Neural crest cell (in vitro differentiated cells): ENCODE measurements around the gene CHRDL2. TPM values are rescaled to one million over a fixed set of nuclear protein-coding genes. Genes with fewer than 3 reads are reported as not detected.

Source experiments
- DNase-seq: peaks from one replicate; pipeline ENCODE4 v3.0.0; 2021; ENCODE audit warnings: low read depth, mixed read lengths, low spot score
- H3K27ac Mint-ChIP-seq: one replicate; pipeline ENCODE4 v1.8.0; 2021; ENCODE audit warnings: mild to moderate bottlenecking, mixed read lengths; ENCODE audit not compliant: unreplicated experiment
- H3K27me3 Mint-ChIP-seq: 2 replicates; pipeline ENCODE4 v1.8.0; 2021; ENCODE audit warnings: low read depth, mild to moderate bottlenecking, mixed read lengths
- H3K36me3 Mint-ChIP-seq: 2 replicates; pipeline ENCODE4 v1.8.0; 2021; ENCODE audit warnings: low read depth, mild to moderate bottlenecking, mixed read lengths
- H3K4me1 Mint-ChIP-seq: 2 replicates; pipeline ENCODE4 v1.8.0; 2021; ENCODE audit warnings: mixed read lengths
- H3K4me3 Mint-ChIP-seq: one replicate; pipeline ENCODE4 v1.8.0; 2021; ENCODE audit warnings: mild to moderate bottlenecking, mixed read lengths
- H3K9me3 Mint-ChIP-seq: 2 replicates; pipeline ENCODE4 v1.8.0; 2021; ENCODE audit warnings: mixed read lengths
- CTCF ChIP-seq: fragments of 200-600 bp; sonication (generic); conservative IDR thresholded peaks from 2 replicates; pipeline ENCODE4 v1.5.0; 2021; ENCODE audit warnings: antibody characterized with exemption, mild to moderate bottlenecking
- total RNA-seq: library from RNA; stranded (reverse); gene quantifications from 2 replicates; pipeline ENCODE4 v1.2.1, GENCODE V29; 2021

CHRDL2 gene
- total RNA-seq, 1 donor from 2014 or later: 0.35 TPM

- H3K4me3 Mint-ChIP-seq: no peak overlapping the region
Observed at GRCh38 chr11:74739546-74740270, 8.5 kb upstream of the CHRDL2 start.

DNA sequence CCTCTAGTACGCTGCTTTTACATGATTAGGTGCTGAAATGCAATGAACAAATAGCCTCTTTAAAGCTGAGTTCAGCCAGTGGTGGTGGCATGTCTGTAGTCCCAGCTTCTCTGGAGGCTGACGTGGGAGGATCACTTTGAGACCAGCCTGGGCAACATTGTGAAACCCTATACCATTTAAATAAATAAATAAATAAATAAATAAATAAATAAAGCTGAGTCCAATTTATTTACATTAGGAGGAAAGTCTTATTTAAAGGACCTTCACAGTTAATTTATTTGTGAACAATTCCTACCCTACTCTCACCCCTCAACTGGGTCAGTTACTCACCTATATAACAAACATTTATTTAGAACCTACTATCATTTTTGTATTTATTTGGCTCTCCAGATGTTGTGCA, 4.8 kb upstream of the CHRDL2 start:
- Mint-ChIP-seq H3K36me3 (no peaks in the 10 kb centered on the region), H3K27me3 (peaks cover 50% of the 10 kb centered on the region), H3K4me1 (peaks cover 4% of the 10 kb centered on the region), H3K4me3 (no peak overlapping the region), H3K9me3 (peaks cover 4% of the 10 kb centered on the region), H3K27ac (no peak overlapping the region)
- DNase-seq: no peak
- no peak for TF ChIP-seq CTCF

More at GRCh38 chr11:74739546-74740270, 8.5 kb upstream of the CHRDL2 start:
- Mint-ChIP-seq H3K27me3 (peaks cover 21% of the 10 kb centered on the region), H3K36me3 (no peaks in the 10 kb centered on the region), H3K4me1 (no peaks in the 10 kb centered on the region), H3K9me3 (peaks cover 4% of the 10 kb centered on the region), H3K27ac (no peak overlapping the region)
- peak; percentile 82 for TF ChIP-seq CTCF
- peak; percentile 48 for DNase-seq

DNA sequence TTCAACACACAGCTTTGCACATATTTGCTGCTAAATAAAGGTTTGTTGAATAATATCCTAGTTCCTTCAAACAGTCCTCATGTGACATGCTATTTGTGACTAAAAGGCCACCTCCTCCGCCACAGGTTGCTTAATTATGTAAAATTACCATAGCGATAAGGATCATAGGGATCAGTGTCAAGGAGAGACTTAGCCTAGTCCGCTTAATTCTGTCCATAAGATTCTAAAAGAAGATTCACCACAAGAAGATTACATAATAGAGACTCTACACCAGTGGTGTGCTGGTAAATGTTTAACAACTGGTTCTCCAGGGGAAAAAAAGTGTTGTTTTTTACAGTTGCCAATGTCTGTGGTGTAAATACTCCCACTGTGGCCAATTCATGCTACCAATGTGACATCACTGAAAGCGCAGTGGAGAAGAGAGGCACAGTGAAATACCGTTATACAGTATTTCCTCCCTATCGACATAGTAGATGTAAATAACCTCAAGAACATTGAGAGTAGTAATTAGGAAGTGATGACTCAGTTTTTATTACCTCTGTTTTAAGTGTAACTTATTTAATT, 4.2 kb upstream of the CHRDL2 start:
- Mint-ChIP-seq H3K27me3 (peaks cover 56% of the 10 kb centered on the region), H3K9me3 (peaks cover 4% of the 10 kb centered on the region), H3K4me3 (no peak overlapping the region), H3K27ac (no peak overlapping the region), H3K4me1 (peaks cover 4% of the 10 kb centered on the region), H3K36me3 (no peaks in the 10 kb centered on the region)
- no peak for TF ChIP-seq CTCF
- no peak for DNase-seq

GRCh38 chr11:74734559-74734925, 3.3 kb upstream of the CHRDL2 start:
- peaks cover 4% of the 10 kb centered on the region for H3K4me1 Mint-ChIP-seq
- no peak for TF ChIP-seq CTCF
- H3K36me3 Mint-ChIP-seq: no peaks in the 10 kb centered on the region
- H3K9me3 Mint-ChIP-seq: no peaks in the 10 kb centered on the region
- H3K27me3 Mint-ChIP-seq: peaks cover 63% of the 10 kb centered on the region
- H3K27ac Mint-ChIP-seq: no peak overlapping the region
- no peak overlapping the region for H3K4me3 Mint-ChIP-seq
- DNase-seq: no peak

- Mint-ChIP-seq H3K9me3 (no peaks in the 10 kb centered on the region), H3K36me3 (no peaks in the 10 kb centered on the region), H3K27me3 (peaks cover 89% of the 10 kb centered on the region), H3K4me1 (peaks cover 4% of the 10 kb centered on the region), H3K4me3 (peak overlapping the region; percentile 42), H3K27ac (no peak overlapping the region)
- TF ChIP-seq CTCF: no peak
- DNase-seq: no peak
Observed at GRCh38 chr11:74730571-74731260, 510 bp downstream of the CHRDL2 start.
